SK-N-SH (cell line): ENCODE results near the gene HRCT1. TPM values are rescaled to one million over a fixed set of nuclear protein-coding genes. Genes with fewer than 3 reads are reported as not detected.

Experiments used
- CTCF ChIA-PET: fragments of 300-600, 350-600 bp; formaldehyde crosslinking; extraction: SDS; loops from one replicate; lab custom pipeline; 2021; lab: Yijun Ruan, JAX
- POLR2A ChIA-PET: fragments of 350-600 bp; sonication (Branson Sonifier 250); formaldehyde crosslinking; extraction: SDS; loops from one replicate; lab custom pipeline; 2020; ENCODE audit warnings: antibody characterized with exemption, inconsistent platforms; lab: Yijun Ruan, JAX
- DNase-seq: peaks from one replicate; pipeline ENCODE4 v3.0.0; 2012
- H2AFZ ChIP-seq: fragments of 200-600 bp; sonication (generic); 2 replicates; pipeline ENCODE4 v1.8.1; 2016; ENCODE audit warnings: antibody characterized with exemption, mild to moderate bottlenecking, low read depth
- H3F3A ChIP-seq: fragments of 200-600 bp; sonication (generic); replicated peaks from 2 replicates; pipeline ENCODE3; 2016; ENCODE audit warnings: antibody characterized with exemption, mild to moderate bottlenecking; ENCODE audit not compliant: insufficient read depth
- H3K27ac ChIP-seq, 2 experiments: fragments of 200-500 bp in 1 of 2; fragments of 200-600 bp in 1 of 2; sonication (Bioruptor generic) in 1 of 2; sonication (generic), shearing (Covaris generic) in 1 of 2; 2 replicates each; pipeline versions ENCODE4 v1.5.1 to v1.6.1; 2014 to 2016; ENCODE audit warnings: low read depth in 2 of 2, inconsistent platforms in 1 of 2, low read length in 1 of 2, mild to moderate bottlenecking in 1 of 2, mixed read lengths in 1 of 2
- H3K27me3 ChIP-seq: fragments of 200-600 bp; sonication (generic), shearing (Covaris generic); 2 replicates; pipeline ENCODE4 v1.6.1; 2016; ENCODE audit warnings: mixed run types; ENCODE audit not compliant: insufficient read depth
- H3K36me3 ChIP-seq, 2 experiments: fragments of 200-500 bp in 1 of 2; fragments of 200-600 bp in 1 of 2; sonication (Bioruptor generic) in 1 of 2; sonication (generic) in 1 of 2; replicated peaks in 1 of 2; 2 replicates each; pipeline versions ENCODE3 to v1.5.1; 2014 to 2016; ENCODE audit warnings: low read length in 1 of 2, mild to moderate bottlenecking in 1 of 2; ENCODE audit not compliant: insufficient read depth in 2 of 2, control insufficient read depth in 1 of 2
- H3K4me1 ChIP-seq, 2 experiments: fragments of 200-500 bp in 1 of 2; fragments of 200-600 bp in 1 of 2; sonication (Bioruptor generic) in 1 of 2; sonication (generic), shearing (Covaris generic) in 1 of 2; 2 replicates each; pipeline versions ENCODE4 v1.5.1 to v1.6.1; 2014 to 2016; ENCODE audit warnings: low read depth in 1 of 2, low read length in 1 of 2, mixed run types in 1 of 2; ENCODE audit not compliant: insufficient read depth in 2 of 2, control insufficient read depth in 1 of 2
- H3K4me2 ChIP-seq: fragments of 200-600 bp; sonication (generic), shearing (Covaris generic); 2 replicates; pipeline ENCODE4 v1.6.1; 2017; ENCODE audit warnings: mixed run types
- H3K4me3 ChIP-seq, 2 experiments: fragments of 200-500 bp in 1 of 2; fragments of 200-600 bp in 1 of 2; sonication (Bioruptor generic) in 1 of 2; sonication (generic), shearing (Covaris generic) in 1 of 2; 2 replicates each; pipeline versions ENCODE4 v1.5.1 to v1.8.1; 2014 to 2016; ENCODE audit warnings: low read depth in 2 of 2, inconsistent platforms in 1 of 2, low read length in 1 of 2, mild to moderate bottlenecking in 1 of 2, mixed read lengths in 1 of 2, moderate library complexity in 1 of 2
- H3K79me2 ChIP-seq: fragments of 200-600 bp; sonication (generic); 2 replicates; pipeline ENCODE4 v1.8.1; 2017; ENCODE audit warnings: mild to moderate bottlenecking; ENCODE audit not compliant: insufficient read depth
- H3K9ac ChIP-seq: fragments of 200-600 bp; sonication (generic); 2 replicates; pipeline ENCODE4 v1.6.1; 2017; ENCODE audit warnings: mixed run types
- H3K9me2 ChIP-seq: fragments of 200-600 bp; sonication (generic); 2 replicates; pipeline ENCODE4 v1.6.1; 2017; ENCODE audit warnings: mixed run types
- H3K9me3 ChIP-seq: fragments of 200-600 bp; sonication (generic); 2 replicates; pipeline ENCODE4 v1.6.1; 2017; ENCODE audit warnings: mixed run types, mild to moderate bottlenecking, moderate library complexity
- H4K20me1 ChIP-seq: fragments of 200-600 bp; sonication (generic); 2 replicates; pipeline ENCODE4 v1.6.1; 2017; ENCODE audit warnings: mild to moderate bottlenecking, mixed run types; ENCODE audit not compliant: insufficient read depth
- ELF1 ChIP-seq: IDR thresholded peaks from 2 replicates; pipeline ENCODE4 v1.4.0; 2012
- EP300 ChIP-seq, 2 experiments: IDR thresholded peaks; 2 replicates each; pipeline versions ENCODE4 v1.4.0 to v1.6.1; 2012; ENCODE audit warnings: borderline replicate concordance in 1 of 2, low read depth in 1 of 2, low read length in 1 of 2
- EZH2phosphoT487 ChIP-seq: fragments of 200-600 bp; sonication (generic); IDR thresholded peaks from 2 replicates; pipeline ENCODE4 v1.6.1; 2017; ENCODE audit warnings: low read depth, mixed run types, mild to moderate bottlenecking, antibody characterized with exemption, moderate library complexity, borderline replicate concordance
- FOSL2 ChIP-seq: IDR thresholded peaks from 2 replicates; pipeline ENCODE4 v1.4.0; 2012; ENCODE audit warnings: low read depth, mild to moderate bottlenecking, moderate library complexity, borderline replicate concordance
- GABPA ChIP-seq: IDR thresholded peaks from 2 replicates; pipeline ENCODE4 v1.4.0; 2012; ENCODE audit warnings: low read depth, mild to moderate bottlenecking
- GATA2 ChIP-seq: sonication (generic); formaldehyde crosslinking; IDR thresholded peaks from 2 replicates; pipeline ENCODE4 v1.5.0; 2020; ENCODE audit warnings: mild to moderate bottlenecking, missing genetic modification reagents
- JUND ChIP-seq: IDR thresholded peaks from 2 replicates; pipeline ENCODE4 v1.4.0; 2012
- MEF2A ChIP-seq: IDR thresholded peaks from 2 replicates; pipeline ENCODE4 v1.4.0; 2012; ENCODE audit warnings: low read depth, borderline replicate concordance
- RAD21 ChIP-seq: IDR thresholded peaks from 2 replicates; pipeline ENCODE4 v1.6.1; 2012; ENCODE audit warnings: mild to moderate bottlenecking, low read length
- RCOR1 ChIP-seq: fragments of 150-350 bp; IDR thresholded peaks from 2 replicates; pipeline ENCODE4 v1.6.1; 2017; ENCODE audit warnings: antibody characterized with exemption, low read length
- SIN3A ChIP-seq: IDR thresholded peaks from 2 replicates; pipeline ENCODE4 v1.6.1; 2012; ENCODE audit warnings: low read depth, mild to moderate bottlenecking, low read length, moderate library complexity, borderline replicate concordance
- SMC3 ChIP-seq: IDR thresholded peaks from 2 replicates; pipeline ENCODE4 v1.6.1; 2012; ENCODE audit warnings: low read depth, low read length, improper control_type of control experiment
- TCF12 ChIP-seq: IDR thresholded peaks from 2 replicates; pipeline ENCODE4 v1.4.0; 2012
- TEAD4 ChIP-seq: IDR thresholded peaks from 2 replicates; pipeline ENCODE4 v1.4.0; 2012; ENCODE audit warnings: mild to moderate bottlenecking, borderline replicate concordance; ENCODE audit not compliant: insufficient read depth
- WGBS: methylation state at CpG from one replicate; pipeline ENCODE4 v1.1.6; 2017; ENCODE audit warnings: low lambda C conversion rate; 5-methylcytosine and 5-hydroxymethylcytosine counted together
- polyA plus RNA-seq, 3 experiments: library from polyadenylated mRNA; depleted of rRNA; stranded (reverse); fragments of >200 nt; gene quantifications; 2 replicates each; pipeline ENCODE4 v1.2.3, GENCODE V29; 2012
- TF ChIP-seq, protein P1 (sequence below): IDR thresholded peaks from 2 replicates; pipeline ENCODE4 v1.4.0; 2012; ENCODE audit warnings: low read depth
- TF ChIP-seq, protein P2 (sequence below): IDR thresholded peaks from 2 replicates; pipeline ENCODE4 v1.6.1; 2012; ENCODE audit warnings: mild to moderate bottlenecking, low read depth, low read length, moderate library complexity
- TF ChIP-seq, protein P3 (sequence below): IDR thresholded peaks from 2 replicates; pipeline ENCODE4; 2012

Gene HRCT1
- polyA plus RNA-seq, 1 of the 3 experiments (the other 2 are of a cell fraction), result 3.0 TPM

DNA sequence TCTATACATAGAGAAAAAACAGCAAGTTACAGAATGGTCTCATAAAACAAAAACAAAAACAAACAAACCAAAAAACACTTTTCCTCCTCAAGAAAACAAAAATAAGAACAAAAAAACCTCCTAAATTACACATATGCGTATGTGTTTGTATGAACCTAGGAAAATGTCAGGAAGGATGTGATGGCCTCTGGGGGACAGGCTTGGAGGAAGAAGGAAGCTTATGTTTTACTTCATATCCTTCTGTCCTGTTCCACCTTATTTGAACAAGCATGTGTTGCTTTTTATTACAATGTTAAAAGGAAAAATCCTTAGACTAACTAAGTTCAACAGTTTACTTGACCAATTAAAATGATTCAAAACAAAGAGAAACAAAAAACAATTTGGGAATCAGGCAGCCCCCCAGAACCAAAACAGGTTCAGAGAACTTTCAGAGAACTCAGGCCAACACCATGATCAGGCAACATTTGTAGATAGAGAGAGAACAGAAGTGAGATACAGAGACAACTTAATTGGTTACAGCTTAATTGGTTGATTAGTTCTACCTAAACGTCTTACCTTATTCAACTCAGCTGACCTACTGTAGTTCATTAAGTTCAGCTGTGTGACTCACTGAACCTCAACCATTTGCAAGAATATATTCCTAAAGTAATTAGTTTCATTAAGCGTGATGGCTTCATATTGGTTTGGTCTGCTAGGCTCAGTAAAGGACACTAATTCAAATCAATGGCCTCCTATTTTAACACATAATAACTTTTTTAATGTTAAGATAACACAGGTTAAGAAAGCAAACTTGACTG is 13.4 kb downstream of the HRCT1 start:
- ChIA-PET CTCF (interaction anchor here (0.6 to 3.6 kb wide), 4 partner anchors 17 to 104 kb away, joined by 3 to 19 read pairs (median 5); no protein-coding TSS in a partner anchor), POLR2A (no interaction called here)
- Histone ChIP-seq H3K4me3 (no peak overlapping the region), H3K9me2 (no peaks in the 10 kb centered on the region), H3K79me2 (no peaks in the 10 kb centered on the region), H3F3A (peaks cover 33% of the 10 kb centered on the region), H2AFZ (peak overlapping the region; percentile 52), H3K9me3 (no peaks in the 10 kb centered on the region), H3K36me3 (no peaks in the 10 kb centered on the region), H3K9ac (no peak overlapping the region), H3K4me2 (no peak overlapping the region), H3K27me3 (no peaks in the 10 kb centered on the region), H3K4me1 (peaks cover 0 to 12% of the 10 kb centered on the region in 2 experiments; a peak in 1 of 4 replicates), H4K20me1 (no peaks in the 10 kb centered on the region), H3K27ac (no peak overlapping the region)
- WGBS, result 68% methylated on average over 3 of the region's 3 CpGs
- TF ChIP-seq GATA2 (no peak), ELF1 (no peak)
- DNase-seq, result no peak

DNA sequence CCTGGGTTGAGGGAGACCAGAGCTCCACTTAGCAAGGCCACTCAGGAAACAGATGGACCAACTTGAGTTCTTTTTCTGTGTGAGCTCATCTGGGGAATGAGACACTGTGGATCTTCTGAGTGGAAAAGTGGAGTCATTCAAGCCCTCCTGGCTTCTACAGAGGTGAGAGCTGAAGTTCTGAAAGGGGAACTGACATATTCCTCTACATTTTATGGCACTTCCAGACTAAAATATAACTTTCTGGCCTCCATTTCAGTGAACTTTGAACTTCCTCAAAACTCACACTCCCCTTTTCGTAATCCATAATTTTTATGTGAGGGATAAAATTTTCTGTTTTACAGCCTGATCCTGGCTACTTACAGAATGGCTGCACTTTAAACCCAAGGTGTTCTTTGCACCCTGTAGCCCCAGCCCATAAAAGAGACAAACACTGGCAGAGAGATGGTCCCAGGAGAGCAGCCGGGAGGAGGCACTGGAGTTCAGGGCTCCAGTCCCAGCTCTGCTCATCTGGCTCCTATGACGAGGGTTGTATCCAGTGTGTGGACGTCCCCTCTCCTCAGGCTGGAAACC is 14.1 kb downstream of the HRCT1 start:
- Histone ChIP-seq H2AFZ (peak overlapping the region; percentile 52), H3K4me1 (peaks cover 0 to 19% of the 10 kb centered on the region in 2 experiments; a peak in 2 of 4 replicates), H4K20me1 (no peaks in the 10 kb centered on the region), H3K9ac (no peak overlapping the region), H3K4me2 (no peak overlapping the region), H3K27me3 (no peaks in the 10 kb centered on the region), H3K36me3 (no peaks in the 10 kb centered on the region), H3K79me2 (no peaks in the 10 kb centered on the region), H3K9me3 (no peaks in the 10 kb centered on the region), H3F3A (peaks cover 40% of the 10 kb centered on the region), H3K9me2 (no peaks in the 10 kb centered on the region), H3K27ac (no peak overlapping the region), H3K4me3 (no peak overlapping the region)
- DNase-seq, result no peak
- ChIA-PET POLR2A (no interaction called here), CTCF (interaction anchor here (1.4 to 3.6 kb wide), 4 partner anchors 18 to 104 kb away, joined by 5 to 19 read pairs (median 6); no protein-coding TSS in a partner anchor)
- WGBS, result 100% methylated on average over 4 of the region's 4 CpGs
- TF ChIP-seq, protein P1, sequence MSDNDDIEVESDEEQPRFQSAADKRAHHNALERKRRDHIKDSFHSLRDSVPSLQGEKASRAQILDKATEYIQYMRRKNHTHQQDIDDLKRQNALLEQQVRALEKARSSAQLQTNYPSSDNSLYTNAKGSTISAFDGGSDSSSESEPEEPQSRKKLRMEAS, result no peak
- no peak for TF ChIP-seq EZH2phosphoT487
- TF ChIP-seq FOSL2, result no peak
- no peak for TF ChIP-seq SMC3
- TF ChIP-seq, protein P2, sequence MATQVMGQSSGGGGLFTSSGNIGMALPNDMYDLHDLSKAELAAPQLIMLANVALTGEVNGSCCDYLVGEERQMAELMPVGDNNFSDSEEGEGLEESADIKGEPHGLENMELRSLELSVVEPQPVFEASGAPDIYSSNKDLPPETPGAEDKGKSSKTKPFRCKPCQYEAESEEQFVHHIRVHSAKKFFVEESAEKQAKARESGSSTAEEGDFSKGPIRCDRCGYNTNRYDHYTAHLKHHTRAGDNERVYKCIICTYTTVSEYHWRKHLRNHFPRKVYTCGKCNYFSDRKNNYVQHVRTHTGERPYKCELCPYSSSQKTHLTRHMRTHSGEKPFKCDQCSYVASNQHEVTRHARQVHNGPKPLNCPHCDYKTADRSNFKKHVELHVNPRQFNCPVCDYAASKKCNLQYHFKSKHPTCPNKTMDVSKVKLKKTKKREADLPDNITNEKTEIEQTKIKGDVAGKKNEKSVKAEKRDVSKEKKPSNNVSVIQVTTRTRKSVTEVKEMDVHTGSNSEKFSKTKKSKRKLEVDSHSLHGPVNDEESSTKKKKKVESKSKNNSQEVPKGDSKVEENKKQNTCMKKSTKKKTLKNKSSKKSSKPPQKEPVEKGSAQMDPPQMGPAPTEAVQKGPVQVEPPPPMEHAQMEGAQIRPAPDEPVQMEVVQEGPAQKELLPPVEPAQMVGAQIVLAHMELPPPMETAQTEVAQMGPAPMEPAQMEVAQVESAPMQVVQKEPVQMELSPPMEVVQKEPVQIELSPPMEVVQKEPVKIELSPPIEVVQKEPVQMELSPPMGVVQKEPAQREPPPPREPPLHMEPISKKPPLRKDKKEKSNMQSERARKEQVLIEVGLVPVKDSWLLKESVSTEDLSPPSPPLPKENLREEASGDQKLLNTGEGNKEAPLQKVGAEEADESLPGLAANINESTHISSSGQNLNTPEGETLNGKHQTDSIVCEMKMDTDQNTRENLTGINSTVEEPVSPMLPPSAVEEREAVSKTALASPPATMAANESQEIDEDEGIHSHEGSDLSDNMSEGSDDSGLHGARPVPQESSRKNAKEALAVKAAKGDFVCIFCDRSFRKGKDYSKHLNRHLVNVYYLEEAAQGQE, result no peak
- TF ChIP-seq, protein P3, sequence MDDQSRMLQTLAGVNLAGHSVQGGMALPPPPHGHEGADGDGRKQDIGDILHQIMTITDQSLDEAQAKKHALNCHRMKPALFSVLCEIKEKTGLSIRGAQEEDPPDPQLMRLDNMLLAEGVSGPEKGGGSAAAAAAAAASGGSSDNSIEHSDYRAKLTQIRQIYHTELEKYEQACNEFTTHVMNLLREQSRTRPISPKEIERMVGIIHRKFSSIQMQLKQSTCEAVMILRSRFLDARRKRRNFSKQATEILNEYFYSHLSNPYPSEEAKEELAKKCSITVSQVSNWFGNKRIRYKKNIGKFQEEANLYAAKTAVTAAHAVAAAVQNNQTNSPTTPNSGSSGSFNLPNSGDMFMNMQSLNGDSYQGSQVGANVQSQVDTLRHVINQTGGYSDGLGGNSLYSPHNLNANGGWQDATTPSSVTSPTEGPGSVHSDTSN, result no peak
- no peak for TF ChIP-seq RCOR1
- TF ChIP-seq JUND, result no peak
- no peak for TF ChIP-seq EP300 (IDR thresholded peaks at IDR 0.05; ENCODE audit: borderline replicate concordance in 1 of 2, low read depth in 1 of 2, low read length in 1 of 2)
- no peak for TF ChIP-seq TEAD4
- TF ChIP-seq SIN3A, result no peak
- no peak for TF ChIP-seq RAD21
- no peak for TF ChIP-seq MEF2A
- no peak for TF ChIP-seq TCF12
- no peak for TF ChIP-seq GABPA
